Osteocyte (in vitro differentiated cells): ENCODE data around the gene DLK2. TPM values are rescaled to one million over a fixed set of nuclear protein-coding genes. Genes with fewer than 3 reads are reported as not detected.

Experiments used
- DNase-seq: peaks from one replicate; pipeline ENCODE4 v3.0.0; 2021; ENCODE audit warnings: mixed read lengths; ENCODE audit not compliant: unreplicated experiment; ENCODE audit errors: extremely low spot score
- H3K27ac Mint-ChIP-seq: one replicate; pipeline ENCODE4 v1.8.0; 2021; ENCODE audit warnings: mild to moderate bottlenecking, mixed read lengths; ENCODE audit not compliant: unreplicated experiment
- H3K27me3 Mint-ChIP-seq: one replicate; pipeline ENCODE4 v1.8.0; 2021; ENCODE audit warnings: mixed read lengths; ENCODE audit not compliant: unreplicated experiment
- H3K36me3 Mint-ChIP-seq: one replicate; pipeline ENCODE4 v1.8.0; 2021; ENCODE audit warnings: mixed read lengths; ENCODE audit not compliant: unreplicated experiment
- H3K4me1 Mint-ChIP-seq: one replicate; pipeline ENCODE4 v1.8.0; 2021; ENCODE audit warnings: mixed read lengths; ENCODE audit not compliant: unreplicated experiment
- H3K4me3 Mint-ChIP-seq: one replicate; pipeline ENCODE4 v1.8.0; 2021; ENCODE audit warnings: mild to moderate bottlenecking, moderate library complexity, mixed read lengths; ENCODE audit not compliant: unreplicated experiment
- H3K9me3 Mint-ChIP-seq: one replicate; pipeline ENCODE4 v1.8.0; 2021; ENCODE audit warnings: mixed read lengths; ENCODE audit not compliant: unreplicated experiment
- total RNA-seq: library from RNA; stranded (reverse); gene quantifications from 2 replicates; pipeline ENCODE4 v1.2.1, GENCODE V29; 2021
- TF ChIP-seq, protein P1 (sequence below): fragments of 200-600 bp; sonication (generic); IDR thresholded peaks from 2 replicates; pipeline ENCODE4 v1.5.0; 2021; ENCODE audit warnings: antibody characterized with exemption, mild to moderate bottlenecking, moderate library complexity

Gene DLK2
- total RNA-seq, 1 donor from 2014 or later = 0.43 TPM

DNA sequence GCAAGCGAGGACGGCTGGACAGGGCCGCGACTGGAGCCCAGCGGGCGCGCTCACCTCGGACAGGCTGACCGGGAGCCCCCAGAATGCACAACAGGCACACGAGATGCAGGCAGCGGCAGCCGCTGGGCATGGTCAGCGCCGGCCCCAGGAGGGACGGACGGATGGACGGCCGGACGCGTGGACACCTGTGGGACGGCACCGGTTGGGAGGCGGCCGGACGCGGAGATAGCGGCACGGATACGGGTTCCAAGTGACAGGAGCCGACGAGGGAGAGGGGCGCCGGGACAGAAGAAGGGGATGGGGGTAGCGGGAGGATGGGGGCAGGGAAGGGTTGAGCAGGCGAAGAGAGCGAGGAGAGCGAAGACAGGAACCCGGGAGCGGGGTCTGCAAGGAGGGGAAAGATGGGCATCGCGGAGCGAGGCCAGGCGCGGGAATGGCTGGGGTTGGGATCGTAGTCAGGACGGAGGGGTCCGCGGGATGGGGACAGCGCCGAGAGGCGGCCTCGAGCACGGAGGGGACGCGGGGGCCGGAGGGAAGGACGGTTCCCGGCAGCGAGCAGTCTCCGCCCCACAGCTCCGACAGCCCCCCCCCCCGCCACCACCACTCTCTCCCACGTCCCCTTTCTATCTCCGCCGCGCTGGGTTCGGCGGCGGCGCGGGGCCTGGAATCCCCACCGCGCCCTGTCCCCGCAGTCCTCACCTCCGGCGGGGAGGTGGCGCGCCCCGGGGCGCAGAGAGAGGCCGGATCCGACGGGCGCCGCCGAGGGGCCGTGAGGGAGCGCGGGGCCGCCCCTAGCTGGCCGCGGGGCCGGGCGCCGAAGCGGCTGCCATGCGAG, 435 bp downstream of the DLK2 start:
- Mint-ChIP-seq H3K27ac (no peak overlapping the region), H3K9me3 (no peaks in the 10 kb centered on the region), H3K36me3 (peaks cover 4% of the 10 kb centered on the region), H3K27me3 (peaks cover 24% of the 10 kb centered on the region), H3K4me1 (peaks cover 19% of the 10 kb centered on the region), H3K4me3 (peak overlapping the region; percentile 72)
- TF ChIP-seq, protein P1, sequence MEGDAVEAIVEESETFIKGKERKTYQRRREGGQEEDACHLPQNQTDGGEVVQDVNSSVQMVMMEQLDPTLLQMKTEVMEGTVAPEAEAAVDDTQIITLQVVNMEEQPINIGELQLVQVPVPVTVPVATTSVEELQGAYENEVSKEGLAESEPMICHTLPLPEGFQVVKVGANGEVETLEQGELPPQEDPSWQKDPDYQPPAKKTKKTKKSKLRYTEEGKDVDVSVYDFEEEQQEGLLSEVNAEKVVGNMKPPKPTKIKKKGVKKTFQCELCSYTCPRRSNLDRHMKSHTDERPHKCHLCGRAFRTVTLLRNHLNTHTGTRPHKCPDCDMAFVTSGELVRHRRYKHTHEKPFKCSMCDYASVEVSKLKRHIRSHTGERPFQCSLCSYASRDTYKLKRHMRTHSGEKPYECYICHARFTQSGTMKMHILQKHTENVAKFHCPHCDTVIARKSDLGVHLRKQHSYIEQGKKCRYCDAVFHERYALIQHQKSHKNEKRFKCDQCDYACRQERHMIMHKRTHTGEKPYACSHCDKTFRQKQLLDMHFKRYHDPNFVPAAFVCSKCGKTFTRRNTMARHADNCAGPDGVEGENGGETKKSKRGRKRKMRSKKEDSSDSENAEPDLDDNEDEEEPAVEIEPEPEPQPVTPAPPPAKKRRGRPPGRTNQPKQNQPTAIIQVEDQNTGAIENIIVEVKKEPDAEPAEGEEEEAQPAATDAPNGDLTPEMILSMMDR = peak; percentile 5
- peak; percentile 95 for DNase-seq

DNA sequence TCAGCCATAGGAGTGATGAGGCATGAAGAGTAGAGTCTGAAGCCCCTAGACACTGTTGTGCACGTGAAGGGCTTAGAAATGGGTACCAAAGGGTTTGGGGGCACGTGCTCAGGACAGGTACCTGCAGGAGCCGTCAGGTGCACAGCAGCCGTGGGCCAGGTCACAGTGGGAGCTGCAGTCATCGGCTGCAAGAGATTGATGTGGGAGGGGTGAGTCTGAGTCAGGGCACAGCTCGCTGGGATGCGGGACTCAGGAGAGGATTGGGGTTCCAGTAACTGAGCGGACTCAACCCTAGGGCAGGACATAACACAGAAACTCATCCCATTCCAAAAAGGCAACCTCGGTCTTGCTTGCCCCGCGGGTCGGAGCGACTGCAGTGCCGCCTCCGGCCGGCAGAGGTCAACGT, 1.1 kb downstream of the DLK2 start:
- Mint-ChIP-seq H3K27ac (no peak overlapping the region), H3K9me3 (no peaks in the 10 kb centered on the region), H3K36me3 (peaks cover 4% of the 10 kb centered on the region), H3K4me1 (peaks cover 19% of the 10 kb centered on the region), H3K4me3 (peak overlapping the region; percentile 72), H3K27me3 (peaks cover 20% of the 10 kb centered on the region)
- TF ChIP-seq, protein P1 = peak; percentile 93
- no peak for DNase-seq

DNA sequence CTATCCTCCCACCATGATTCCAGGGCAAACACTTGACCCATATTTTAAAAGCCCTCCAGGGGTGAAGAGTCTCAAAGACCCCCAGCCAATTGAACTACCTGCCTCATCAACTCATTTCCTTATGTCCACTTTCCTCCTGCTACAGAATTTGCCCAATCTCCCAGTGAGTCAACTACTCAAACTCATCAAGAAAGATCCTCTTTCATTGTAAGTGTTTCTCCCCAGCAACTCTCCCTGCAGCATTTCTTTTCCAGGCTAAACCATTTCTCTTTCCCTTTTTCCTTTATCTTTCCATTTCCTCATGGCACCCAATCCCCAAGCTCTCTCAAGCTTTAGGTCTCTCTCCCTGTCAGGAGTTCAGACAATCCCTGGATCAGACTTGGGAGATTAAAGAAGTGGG, 1.5 kb downstream of the DLK2 start:
- TF ChIP-seq, protein P1 = no peak
- Mint-ChIP-seq H3K27ac (no peak overlapping the region), H3K4me1 (peaks cover 19% of the 10 kb centered on the region), H3K4me3 (no peak overlapping the region), H3K9me3 (no peaks in the 10 kb centered on the region), H3K36me3 (peaks cover 6% of the 10 kb centered on the region), H3K27me3 (peaks cover 20% of the 10 kb centered on the region)
- no peak for DNase-seq

DNA sequence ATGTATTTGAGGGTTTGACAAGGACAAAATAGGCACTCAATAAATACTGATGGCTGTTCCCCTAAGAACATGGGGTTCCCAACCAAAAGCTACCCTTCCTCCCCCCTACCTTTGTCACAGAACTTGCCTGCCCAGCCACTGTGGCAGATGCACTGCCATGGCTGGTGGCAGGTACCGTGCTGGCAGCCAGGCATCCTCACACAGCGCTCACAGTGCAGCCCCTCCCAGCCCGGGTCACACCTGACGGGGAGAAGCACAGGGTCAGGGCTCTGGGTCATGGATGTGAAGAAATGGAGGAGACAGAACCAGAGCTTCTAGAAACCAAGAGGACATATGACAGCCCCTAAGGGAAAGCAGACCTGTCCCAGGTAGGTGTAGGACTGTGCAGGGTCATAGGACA, 2.5 kb downstream of the DLK2 start:
- TF ChIP-seq, protein P1 = no peak
- Mint-ChIP-seq H3K27ac (no peak overlapping the region), H3K27me3 (peaks cover 20% of the 10 kb centered on the region), H3K36me3 (peaks cover 8% of the 10 kb centered on the region), H3K4me3 (no peak overlapping the region), H3K4me1 (peaks cover 19% of the 10 kb centered on the region), H3K9me3 (no peaks in the 10 kb centered on the region)
- DNase-seq = no peak

DNA sequence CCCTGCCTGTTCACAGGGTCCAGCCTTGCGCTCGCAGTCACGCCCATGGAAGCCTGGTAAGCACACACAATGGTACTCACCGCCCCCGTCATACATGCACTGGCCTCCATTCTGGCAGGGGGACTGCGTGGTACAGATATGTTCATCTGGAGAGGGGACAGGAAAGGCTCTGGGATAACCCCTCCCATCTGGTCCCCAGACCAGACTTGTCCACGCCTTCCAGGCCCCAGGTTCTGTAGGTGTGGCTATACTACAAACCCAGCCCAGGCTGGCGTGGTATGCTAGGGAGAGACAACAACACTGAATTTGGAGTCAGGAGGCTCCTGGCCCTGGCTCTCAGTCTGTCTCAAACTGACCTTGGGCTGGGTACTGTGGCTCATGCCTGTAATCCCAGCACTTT, 3.4 kb downstream of the DLK2 start:
- H3K27me3 Mint-ChIP-seq = peaks cover 14% of the 10 kb centered on the region
- DNase-seq = no peak
- H3K27ac Mint-ChIP-seq = no peak overlapping the region
- H3K4me3 Mint-ChIP-seq = no peak overlapping the region
- peaks cover 16% of the 10 kb centered on the region for H3K4me1 Mint-ChIP-seq
- no peaks in the 10 kb centered on the region for H3K9me3 Mint-ChIP-seq
- H3K36me3 Mint-ChIP-seq = peaks cover 16% of the 10 kb centered on the region
- TF ChIP-seq, protein P1 = no peak
